MCF 10A (cell line): ENCODE measurements around the gene FRAS1. TPM values are rescaled to one million over a fixed set of nuclear protein-coding genes. Genes with fewer than 3 reads are reported as not detected.

ENCODE experiments used
- BruUV-seq: library from RNA; stranded (reverse); fragments of 400-500 nt; replicated peaks from 2 replicates; lab custom pipeline; 2021; lab: Mats Ljungman, UMichigan
- CTCF ChIA-PET: fragments of 300-600 bp; sonication (Branson Sonifier 250); formaldehyde crosslinking; extraction: SDS; loops from one replicate; lab custom pipeline; 2021; ENCODE audit warnings: antibody characterized with exemption, inconsistent platforms; lab: Yijun Ruan, JAX
- POLR2A ChIA-PET: fragments of 300-600, 350-650 bp; sonication (Branson Sonifier 250); formaldehyde crosslinking; extraction: SDS; loops from one replicate; lab custom pipeline; 2020; ENCODE audit warnings: antibody characterized with exemption, inconsistent platforms; lab: Yijun Ruan, JAX
- DNase-seq: peaks from one replicate; pipeline ENCODE4 v3.0.0-alpha.2; 2018; ENCODE audit not compliant: unreplicated experiment
- H3K27ac Mint-ChIP-seq: one replicate; pipeline ENCODE4 v1.8.0; 2022; ENCODE audit warnings: mild to moderate bottlenecking, low read depth, mixed read lengths; ENCODE audit not compliant: unreplicated experiment
- H3K27me3 Mint-ChIP-seq: one replicate; pipeline ENCODE4 v1.8.0; 2022; ENCODE audit warnings: mixed read lengths; ENCODE audit not compliant: insufficient read depth, unreplicated experiment
- H3K36me3 Mint-ChIP-seq: one replicate; pipeline ENCODE4 v1.8.0; 2022; ENCODE audit warnings: mild to moderate bottlenecking, moderate library complexity, mixed read lengths; ENCODE audit not compliant: insufficient read depth, unreplicated experiment
- H3K4me1 Mint-ChIP-seq: one replicate; pipeline ENCODE4 v1.8.0; 2022; ENCODE audit warnings: mixed read lengths; ENCODE audit not compliant: insufficient read depth, unreplicated experiment
- H3K4me3 Mint-ChIP-seq: one replicate; pipeline ENCODE4 v1.8.0; 2022; ENCODE audit warnings: mild to moderate bottlenecking, moderate library complexity, mixed read lengths; ENCODE audit not compliant: unreplicated experiment
- H3K9me3 Mint-ChIP-seq: one replicate; pipeline ENCODE4 v1.8.0; 2022; ENCODE audit warnings: mixed read lengths; ENCODE audit not compliant: unreplicated experiment
- CTCF ChIP-seq: fragments of 200-600 bp; IDR thresholded peaks from one replicate; pipeline ENCODE4 v1.8.0; 2022; ENCODE audit warnings: antibody characterized with exemption, mild to moderate bottlenecking; ENCODE audit not compliant: unreplicated experiment
- intact Hi-C: fragments of 100-400 bp; cut with micrococcal nuclease; formaldehyde crosslinking; loops from 2 replicates; pipeline ENCODE4 v1.14.1; 2022
- total RNA-seq: library from RNA; stranded (reverse); gene quantifications from 2 replicates; pipeline ENCODE4 v1.2.3, GENCODE V29; 2022

Gene FRAS1
- total RNA-seq, 1 experiment from 2014 or later, result 2.0 TPM

DNA sequence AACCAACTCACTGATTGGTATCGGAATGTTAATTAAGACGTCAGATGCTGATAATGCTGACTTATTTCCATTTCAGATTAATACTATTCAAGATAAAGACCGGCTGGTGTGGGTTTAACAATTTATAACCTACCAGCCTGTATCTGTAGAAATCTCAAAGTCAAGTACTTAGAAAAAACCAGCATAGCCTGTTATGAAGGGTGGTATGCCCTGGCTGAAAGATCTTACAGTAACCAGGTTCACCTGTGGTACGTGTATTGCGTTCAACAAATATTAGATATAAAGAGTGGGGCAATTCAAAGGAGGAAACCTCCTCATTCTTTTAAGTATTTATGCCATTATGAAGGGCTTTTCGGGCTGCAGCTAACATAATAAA lies 253.6 kb downstream of the FRAS1 start:
- DNase-seq, result no peak
- no TSS peak for BruUV-seq
- no peaks in the 10 kb centered on the region for H3K27me3 Mint-ChIP-seq
- no peak overlapping the region for H3K4me3 Mint-ChIP-seq
- H3K27ac Mint-ChIP-seq, result no peak overlapping the region
- ChIA-PET POLR2A (interaction anchor here (0.6 to 1.2 kb wide), 3 partner anchors 10 to 24 kb away, joined by 3 read pairs; no protein-coding TSS in a partner anchor), CTCF (no interaction called here)
- H3K4me1 Mint-ChIP-seq, result no peaks in the 10 kb centered on the region
- TF ChIP-seq CTCF, result no peak
- no peaks in the 10 kb centered on the region for H3K9me3 Mint-ChIP-seq
- no peaks in the 10 kb centered on the region for H3K36me3 Mint-ChIP-seq
- intact Hi-C loops, result no loop called here

DNA sequence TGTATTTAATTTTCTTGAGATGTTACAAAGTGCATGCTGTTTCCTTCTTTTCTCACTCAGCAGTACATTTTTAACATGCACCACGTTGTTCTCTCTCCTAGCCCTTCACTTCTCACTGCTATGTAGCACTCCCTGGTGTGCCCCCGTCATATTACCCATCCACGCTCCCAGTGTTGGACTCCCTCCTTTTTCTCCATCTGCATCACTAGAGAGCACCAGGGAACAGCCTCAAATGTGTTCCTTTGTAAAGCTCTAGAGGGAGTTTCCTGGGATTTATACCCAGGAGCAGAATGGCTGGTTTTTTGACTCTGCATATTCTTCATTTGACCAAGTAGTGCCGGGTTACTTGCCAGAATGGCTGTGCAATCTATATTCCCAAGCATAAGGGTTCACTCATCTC lies 254.2 kb downstream of the FRAS1 start:
- H3K4me3 Mint-ChIP-seq, result no peak overlapping the region
- ChIA-PET CTCF (no interaction called here), POLR2A (interaction anchor here (0.6 kb wide), 1 partner anchor 14 kb away, joined by 3 read pairs; no protein-coding TSS in a partner anchor)
- H3K9me3 Mint-ChIP-seq, result no peaks in the 10 kb centered on the region
- intact Hi-C loops, result no loop called here
- no peaks in the 10 kb centered on the region for H3K36me3 Mint-ChIP-seq
- H3K27ac Mint-ChIP-seq, result no peak overlapping the region
- TF ChIP-seq CTCF, result no peak
- no peaks in the 10 kb centered on the region for H3K27me3 Mint-ChIP-seq
- no peaks in the 10 kb centered on the region for H3K4me1 Mint-ChIP-seq
- no TSS peak for BruUV-seq
- DNase-seq, result no peak

DNA sequence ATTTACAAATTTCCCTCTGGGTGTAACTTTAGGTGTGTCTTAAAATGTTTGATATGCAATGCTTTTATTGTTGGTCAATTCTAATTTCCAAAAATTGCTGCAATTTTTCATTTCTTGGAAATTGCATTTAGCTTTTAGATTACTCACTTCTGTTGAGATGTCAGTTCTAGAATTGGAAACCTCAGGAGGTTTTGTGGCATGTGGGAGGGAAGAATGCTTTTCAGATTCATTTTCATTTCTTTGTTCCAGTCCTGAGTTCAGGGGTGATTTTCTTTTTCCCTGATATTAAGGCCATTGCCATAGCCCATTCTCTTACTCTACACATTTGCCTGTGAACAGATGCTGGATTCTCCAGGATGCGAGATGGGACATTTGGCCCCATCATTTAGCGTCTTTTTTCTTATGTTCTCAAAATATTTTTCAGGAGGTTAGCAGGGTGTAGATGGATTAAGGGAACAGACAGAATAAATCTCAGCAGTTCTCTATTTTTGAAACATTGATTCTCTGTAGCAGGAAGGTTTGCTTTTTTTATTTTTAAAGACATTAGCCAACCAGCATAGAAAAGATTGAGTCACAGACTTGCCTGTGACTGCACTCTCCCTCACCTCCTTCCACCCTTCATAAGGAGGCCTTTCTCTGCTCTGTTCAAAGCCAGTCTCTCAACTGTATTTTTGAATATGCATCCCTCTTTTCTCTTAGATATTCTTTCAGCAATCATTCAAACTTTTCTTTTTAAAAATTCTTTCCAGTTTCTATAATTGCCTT lies 256.0 kb downstream of the FRAS1 start:
- DNase-seq, result no peak
- no peak for TF ChIP-seq CTCF
- ChIA-PET POLR2A (interaction anchor here (0.6 kb wide), 1 partner anchor 496 kb away, joined by 3 read pairs; no protein-coding TSS in a partner anchor), CTCF (no interaction called here)
- H3K9me3 Mint-ChIP-seq, result no peaks in the 10 kb centered on the region
- H3K4me3 Mint-ChIP-seq, result no peak overlapping the region
- no peaks in the 10 kb centered on the region for H3K36me3 Mint-ChIP-seq
- H3K27ac Mint-ChIP-seq, result no peak overlapping the region
- intact Hi-C loops, result no loop called here
- no peaks in the 10 kb centered on the region for H3K4me1 Mint-ChIP-seq
- no peaks in the 10 kb centered on the region for H3K27me3 Mint-ChIP-seq
- BruUV-seq, result no TSS peak

- no peak for DNase-seq
- TF ChIP-seq CTCF, result no peak
- intact Hi-C loops, result no loop called here
- no peak overlapping the region for H3K4me3 Mint-ChIP-seq
- no peaks in the 10 kb centered on the region for H3K4me1 Mint-ChIP-seq
- no peaks in the 10 kb centered on the region for H3K27me3 Mint-ChIP-seq
- ChIA-PET CTCF (interaction anchor here (0.7 kb wide), 1 partner anchor 258 kb away, joined by 3 read pairs; no protein-coding TSS in a partner anchor), POLR2A (no interaction called here)
- no peaks in the 10 kb centered on the region for H3K36me3 Mint-ChIP-seq
- H3K9me3 Mint-ChIP-seq, result no peaks in the 10 kb centered on the region
- no peak overlapping the region for H3K27ac Mint-ChIP-seq
- no TSS peak for BruUV-seq
Measured at GRCh38 chr4:78313754-78314120, 256.6 kb downstream of the FRAS1 start.
